GM12801 (cell line): ENCODE results near the gene OBP2A.

ENCODE experiments used
- TF ChIP-seq, protein P1 (sequence below): IDR thresholded peaks from one replicate; pipeline ENCODE4 v1.5.1; 2011; ENCODE audit warnings: control low read depth; ENCODE audit not compliant: insufficient read length; ENCODE audit errors: extremely low read depth

Gene OBP2A

DNA sequence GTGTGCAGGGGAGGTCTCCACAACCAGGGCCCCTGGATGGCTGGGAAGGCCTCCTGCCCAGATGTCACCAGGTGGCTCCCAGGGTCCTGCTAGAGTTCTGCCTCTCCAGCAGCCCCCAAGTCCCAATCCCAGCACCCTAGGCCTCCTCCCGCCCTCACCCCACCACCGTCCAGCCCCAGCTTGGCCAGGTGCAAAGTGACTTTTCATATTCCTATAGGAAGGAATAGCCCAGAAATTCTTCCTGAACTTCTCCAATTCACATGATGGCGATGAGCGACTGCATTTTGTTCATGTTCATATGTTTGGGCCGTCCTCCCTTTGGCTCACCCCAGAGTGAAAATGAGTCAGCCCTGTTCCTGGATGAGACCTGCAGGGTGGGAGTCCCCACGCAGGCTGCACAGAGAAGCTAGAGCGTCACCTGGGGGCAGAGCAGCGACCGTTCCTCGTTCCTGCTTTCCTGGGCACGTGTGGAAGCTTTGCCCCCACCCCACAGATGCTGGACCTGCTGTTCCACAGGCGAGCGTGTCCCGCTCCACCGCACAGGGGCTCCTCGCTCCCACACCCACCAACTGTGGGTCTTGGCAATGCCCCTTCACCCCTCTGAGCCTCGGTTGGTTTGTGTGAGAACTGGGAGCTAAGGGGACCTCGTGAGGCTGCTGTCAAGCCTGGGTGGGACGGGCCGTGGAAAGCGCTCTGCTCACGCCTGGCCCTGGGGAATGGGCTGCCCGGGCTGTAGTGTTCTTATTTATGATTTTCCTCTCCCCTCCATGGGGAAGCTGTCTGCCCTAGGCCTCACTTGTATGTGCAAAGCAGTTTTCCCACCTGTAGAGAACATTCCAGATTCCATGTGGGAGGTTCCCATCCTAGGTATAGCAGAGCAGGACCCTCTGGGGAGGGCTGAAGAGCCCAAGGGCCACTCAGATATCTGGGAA lies 38.6 kb upstream of the OBP2A start:
- TF ChIP-seq, protein P1, sequence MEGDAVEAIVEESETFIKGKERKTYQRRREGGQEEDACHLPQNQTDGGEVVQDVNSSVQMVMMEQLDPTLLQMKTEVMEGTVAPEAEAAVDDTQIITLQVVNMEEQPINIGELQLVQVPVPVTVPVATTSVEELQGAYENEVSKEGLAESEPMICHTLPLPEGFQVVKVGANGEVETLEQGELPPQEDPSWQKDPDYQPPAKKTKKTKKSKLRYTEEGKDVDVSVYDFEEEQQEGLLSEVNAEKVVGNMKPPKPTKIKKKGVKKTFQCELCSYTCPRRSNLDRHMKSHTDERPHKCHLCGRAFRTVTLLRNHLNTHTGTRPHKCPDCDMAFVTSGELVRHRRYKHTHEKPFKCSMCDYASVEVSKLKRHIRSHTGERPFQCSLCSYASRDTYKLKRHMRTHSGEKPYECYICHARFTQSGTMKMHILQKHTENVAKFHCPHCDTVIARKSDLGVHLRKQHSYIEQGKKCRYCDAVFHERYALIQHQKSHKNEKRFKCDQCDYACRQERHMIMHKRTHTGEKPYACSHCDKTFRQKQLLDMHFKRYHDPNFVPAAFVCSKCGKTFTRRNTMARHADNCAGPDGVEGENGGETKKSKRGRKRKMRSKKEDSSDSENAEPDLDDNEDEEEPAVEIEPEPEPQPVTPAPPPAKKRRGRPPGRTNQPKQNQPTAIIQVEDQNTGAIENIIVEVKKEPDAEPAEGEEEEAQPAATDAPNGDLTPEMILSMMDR = no peak

DNA sequence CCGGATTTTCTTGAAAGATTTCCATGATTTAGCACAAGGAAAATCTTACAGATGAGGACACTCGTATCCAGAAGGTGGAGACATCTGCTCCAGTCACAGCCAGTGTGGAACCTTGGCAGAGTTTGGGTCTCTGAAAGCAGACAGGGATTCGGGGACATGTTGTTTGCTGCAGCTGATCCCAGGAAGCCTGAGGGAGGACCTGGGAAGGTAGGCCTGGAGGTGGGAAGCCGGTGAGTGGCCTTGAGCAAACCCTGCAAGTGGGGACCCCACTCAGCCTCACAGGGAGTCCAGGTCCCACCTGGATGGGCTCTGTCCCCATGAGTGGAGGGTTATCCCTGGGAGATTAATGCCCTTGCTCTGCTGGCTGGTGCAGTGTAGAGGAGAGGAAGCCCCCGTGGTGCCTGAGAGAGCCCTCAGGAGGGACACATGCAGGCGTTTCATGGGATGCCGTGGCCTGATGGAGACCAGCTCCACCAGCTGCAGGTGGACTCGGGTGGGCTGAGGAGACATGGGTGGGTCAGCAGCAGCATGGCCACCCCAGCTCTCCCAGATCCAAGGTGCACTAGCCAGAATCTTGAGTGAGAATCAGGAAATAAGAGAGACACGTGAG lies 37.6 kb upstream of the OBP2A start:
- TF ChIP-seq, protein P1 = no peak

GRCh38 chr9:135509458-135509857 lies 36.5 kb upstream of the OBP2A start:
- TF ChIP-seq, protein P1 = no peak

GRCh38 chr9:135512241-135512603 lies 33.7 kb upstream of the OBP2A start:
- TF ChIP-seq, protein P1 = no peak

GRCh38 chr9:135512904-135513303 lies 33.0 kb upstream of the OBP2A start:
- TF ChIP-seq, protein P1 = no peak

DNA sequence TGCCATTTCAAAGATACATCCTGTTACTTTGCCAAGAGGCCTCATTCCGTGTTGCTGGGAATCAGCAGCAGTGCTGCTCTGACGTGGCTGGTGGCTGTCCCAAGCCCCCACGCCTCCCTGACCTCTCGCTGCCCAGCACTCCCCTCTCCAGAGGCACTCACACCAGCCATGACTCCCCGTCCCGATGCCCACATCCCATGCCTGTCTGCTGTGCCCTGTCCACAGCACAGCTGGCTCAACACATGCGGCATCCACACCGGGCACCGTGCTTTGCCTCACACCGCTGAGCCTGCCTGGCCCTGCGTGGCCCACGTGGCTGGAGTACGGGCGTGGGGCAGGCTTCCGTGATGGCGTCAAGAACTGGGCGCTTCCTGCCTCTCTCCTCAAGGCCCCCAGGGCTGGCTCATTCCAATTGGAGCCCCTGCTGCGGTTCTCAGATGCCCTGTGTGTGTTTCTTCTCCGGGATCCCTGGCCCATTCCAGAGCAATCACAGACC lies 32.5 kb upstream of the OBP2A start:
- TF ChIP-seq, protein P1 = no peak

DNA sequence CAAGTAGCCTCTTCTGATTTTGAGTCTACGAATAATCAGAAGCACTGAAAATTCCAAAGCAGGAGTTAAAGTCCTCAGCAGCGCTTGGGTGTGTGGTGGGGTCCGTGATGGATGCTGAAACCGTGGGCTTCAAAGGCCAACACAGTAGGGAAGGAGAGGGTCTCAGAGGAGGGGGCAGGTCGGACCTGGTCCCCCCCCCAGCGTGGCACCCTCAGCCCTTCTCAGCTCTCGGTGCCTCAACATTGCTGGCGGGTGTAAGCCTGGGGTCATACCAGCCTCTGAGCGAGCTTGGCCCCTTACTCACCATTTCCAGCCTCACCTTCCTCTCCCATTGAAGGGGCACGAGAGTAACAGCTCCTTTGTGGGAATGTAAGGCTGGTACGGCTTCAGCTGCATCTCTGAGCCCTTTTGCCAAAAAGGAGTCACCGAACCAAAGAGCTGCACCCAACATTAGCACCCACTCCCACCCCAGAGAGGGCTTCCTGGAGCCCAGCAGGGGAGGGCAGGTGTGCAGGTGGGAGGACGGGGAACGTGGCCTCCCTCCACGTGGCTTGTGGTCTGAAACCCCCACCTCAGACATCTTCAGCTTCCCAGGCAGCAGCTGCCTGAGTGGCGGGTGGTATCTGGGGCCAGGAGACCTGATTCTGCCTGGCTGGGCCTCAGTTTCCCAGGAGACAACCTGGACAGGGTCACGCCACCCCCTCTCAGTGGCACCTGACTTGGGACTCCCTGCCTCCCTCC lies 31.4 kb upstream of the OBP2A start:
- TF ChIP-seq, protein P1 = no peak
